HG02852 (cell line): ENCODE measurements around the gene RBM27.
"Not testable (repeated sequence)": the region's sequence is repeated elsewhere in the genome, so short reads cannot be mapped to it uniquely, and the experiment has no call there.

ENCODE experiments used
- ATAC-seq: cut with Tn5 transposase; IDR thresholded peaks from one replicate; pipeline ENCODE4 v1.9.1; 2021; ENCODE audit warnings: mild to moderate bottlenecking, moderate library complexity; ENCODE audit not compliant: unreplicated experiment

RBM27 gene

DNA sequence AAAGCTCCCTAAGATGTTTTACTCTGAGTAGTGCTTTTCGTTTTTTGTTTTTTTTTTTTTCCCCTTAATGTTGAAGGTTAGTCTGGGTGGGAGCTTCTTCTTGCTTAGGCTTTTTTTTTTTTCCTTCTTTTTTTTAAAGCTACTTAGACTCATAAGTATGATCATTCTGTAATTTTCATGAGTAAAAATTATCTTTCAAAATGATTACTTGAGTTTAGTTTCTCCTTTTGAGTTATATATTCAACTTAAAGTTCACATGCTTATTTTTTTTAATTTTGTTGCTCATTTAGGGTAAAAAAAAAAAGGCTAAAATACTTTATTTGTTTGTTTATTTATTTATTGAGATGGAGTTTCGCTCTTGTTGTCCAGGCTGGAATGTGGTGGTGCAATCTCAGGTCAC, 2.9 kb downstream of the RBM27 start:
- ATAC-seq: no peak

DNA sequence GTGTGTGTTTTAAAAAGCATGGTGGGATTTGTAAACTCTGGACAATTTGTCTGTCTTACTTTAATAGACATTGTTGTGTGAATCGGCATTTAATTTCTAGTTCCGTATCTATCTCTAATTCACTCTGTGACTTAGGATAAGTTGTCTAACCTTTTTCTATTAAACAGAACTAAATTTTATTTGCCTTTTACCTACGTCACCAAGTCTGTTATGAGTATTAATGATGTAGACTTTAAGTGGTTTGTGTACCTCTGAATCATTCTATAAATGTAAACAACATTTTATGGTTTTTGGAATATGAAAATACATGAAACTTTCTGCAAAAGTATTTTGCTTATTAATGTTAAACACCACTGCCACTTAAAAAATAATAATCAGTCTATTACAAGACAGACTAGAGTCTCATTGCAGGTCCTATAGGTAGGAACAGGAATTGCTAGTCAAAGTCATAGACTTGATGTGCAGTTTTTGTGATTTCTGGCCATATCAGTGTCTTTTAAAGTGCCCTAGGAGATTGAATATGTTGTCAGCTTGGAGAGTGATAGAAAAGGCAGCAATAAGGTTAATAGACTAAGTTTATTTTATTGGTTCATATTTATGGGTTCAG, 5.6 kb downstream of the RBM27 start:
- ATAC-seq: no peak

DNA sequence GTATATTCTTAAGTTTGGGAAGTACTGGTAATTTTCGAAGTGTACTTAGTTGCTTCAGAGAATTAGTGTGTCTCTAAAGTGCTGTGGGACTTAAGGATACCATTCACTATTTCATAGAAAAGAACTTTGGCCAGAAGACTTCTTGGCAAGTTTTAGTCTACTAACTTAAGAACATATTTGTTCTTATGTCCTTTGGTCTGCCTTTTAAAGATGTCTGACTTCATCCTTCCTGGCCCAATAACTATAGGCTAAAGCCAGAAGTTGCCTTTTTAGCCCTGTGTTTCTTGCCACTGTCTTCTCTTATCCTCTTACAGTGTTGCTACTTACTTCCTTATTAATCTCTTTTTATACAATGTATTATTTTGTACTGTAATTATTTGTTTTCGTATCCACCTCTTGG, 6.3 kb downstream of the RBM27 start:
- ATAC-seq: no peak

DNA sequence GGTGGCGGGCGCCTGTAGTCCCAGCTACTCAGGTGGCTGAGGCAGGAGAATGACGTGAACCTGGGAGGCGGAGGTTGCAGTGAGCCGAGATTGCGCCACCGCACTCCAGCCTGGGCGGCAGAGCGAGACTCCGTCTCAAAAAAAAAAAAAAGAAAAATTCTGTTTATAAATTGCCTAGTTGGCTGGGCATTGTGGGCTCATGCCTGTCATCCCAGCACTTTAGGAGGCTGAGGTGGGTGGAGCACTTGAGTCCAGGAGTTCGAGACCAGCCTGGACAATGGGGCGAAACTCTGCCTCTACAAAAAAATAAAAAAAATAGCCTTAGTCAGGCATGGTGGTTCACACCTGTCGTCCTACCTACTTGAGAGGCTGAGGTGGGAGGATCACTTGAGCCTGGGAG, 7.4 kb downstream of the RBM27 start:
- ATAC-seq: not testable (repeated sequence)

DNA sequence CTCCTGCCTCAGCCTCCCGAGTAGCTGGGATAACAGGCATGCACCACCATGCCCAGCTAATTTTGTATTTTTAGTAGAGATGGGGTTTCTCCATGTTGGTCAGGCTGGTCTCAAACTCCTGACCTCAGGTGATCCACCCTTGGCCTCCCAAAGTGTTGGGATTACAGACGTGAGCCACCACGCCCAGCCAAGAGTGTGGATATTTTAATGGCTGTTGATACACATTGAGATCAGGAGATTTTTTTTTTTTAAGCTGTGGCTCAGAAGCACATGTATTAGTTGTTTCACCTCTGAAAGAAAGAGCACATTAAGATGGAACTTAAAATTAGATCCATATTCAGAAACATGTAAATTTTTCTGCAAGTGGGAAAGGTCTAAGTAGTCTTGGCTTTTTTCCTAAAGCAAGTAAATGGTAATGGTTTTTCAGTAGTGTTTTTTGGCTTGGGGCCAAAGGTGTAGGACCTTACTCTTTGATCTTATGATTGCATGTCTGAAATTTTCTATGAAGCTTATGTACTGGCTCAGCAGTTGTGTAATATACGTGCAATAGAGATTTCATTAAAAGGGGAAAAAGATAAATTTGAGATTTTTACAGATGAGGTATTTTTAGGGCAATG, 9.9 kb downstream of the RBM27 start:
- ATAC-seq: no peak

DNA sequence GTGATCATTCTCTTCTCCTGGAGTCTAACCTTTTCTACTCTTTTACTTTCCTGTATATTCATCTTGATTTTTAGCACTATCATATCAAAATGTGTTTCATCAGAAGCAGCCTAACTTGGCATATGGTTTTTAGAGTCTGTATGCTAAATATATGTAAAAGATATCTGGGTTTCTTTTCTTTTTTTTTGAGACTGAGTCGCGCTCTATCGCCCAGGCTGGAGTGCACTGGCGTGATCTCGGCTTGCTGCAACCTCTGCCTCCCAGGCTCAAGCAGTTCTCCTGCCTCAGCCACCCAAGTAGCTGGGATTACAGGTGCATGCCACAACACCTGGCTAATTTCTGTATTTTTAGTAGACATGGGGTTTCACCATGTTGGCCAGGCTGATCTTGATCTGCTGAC, 11.5 kb downstream of the RBM27 start:
- ATAC-seq: not testable (repeated sequence)

DNA sequence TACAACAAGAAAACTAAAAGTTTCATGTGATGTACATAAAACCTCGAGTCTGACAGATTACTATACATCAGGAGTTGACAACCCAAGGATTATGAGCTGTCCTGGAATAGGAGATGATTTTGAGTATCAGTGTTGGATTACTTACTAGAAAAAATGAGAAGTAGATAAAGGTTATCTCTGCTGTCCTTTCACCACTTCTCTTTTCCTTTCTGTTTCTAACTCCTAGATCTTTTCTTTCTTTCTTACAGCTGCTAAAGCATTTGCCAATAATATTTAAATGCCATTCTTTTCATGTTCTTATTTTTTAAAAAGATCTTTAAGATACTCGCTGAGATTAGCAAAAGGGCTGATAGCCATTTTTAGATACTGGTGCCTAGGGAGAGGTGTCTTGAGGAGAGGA, 14.8 kb downstream of the RBM27 start:
- no peak for ATAC-seq

DNA sequence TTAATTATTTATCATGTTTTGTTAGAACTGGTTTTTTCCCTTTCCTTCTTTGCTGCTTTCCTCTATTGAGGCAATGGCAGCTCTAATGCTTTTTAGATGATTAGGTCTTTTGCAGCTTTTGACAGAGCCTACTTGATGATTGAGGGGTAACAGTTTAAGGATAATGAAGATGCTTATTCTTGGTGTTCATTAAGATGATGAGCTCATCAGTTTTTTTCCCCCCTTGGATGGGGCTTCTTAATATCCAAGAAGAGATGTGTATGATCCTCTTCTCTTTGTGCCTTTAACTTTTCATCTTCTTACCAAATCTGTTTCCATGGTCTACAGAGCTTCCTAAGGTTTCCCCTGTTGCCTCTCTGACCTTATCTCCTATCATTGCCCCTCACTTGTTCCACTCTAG, 15.8 kb downstream of the RBM27 start:
- ATAC-seq: no peak

DNA sequence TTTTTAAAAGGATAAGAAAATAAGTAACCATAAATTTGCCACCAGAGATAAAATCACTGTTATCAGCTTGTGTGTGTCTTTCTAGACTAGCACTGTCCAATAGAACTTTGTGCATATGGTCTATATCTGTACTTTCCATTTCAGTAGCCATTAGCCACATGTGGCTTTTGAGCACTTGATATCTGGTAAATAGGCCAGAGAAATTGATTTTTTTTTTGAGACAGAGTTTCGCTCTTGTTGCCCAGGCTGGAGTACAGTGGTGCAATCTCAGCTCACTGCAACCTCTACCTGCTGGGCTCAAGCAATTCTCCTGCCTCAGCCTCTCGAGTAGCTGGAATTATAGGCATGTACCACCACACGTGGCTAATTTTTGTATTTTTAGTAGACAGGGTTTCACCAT, 17.8 kb downstream of the RBM27 start:
- no peak for ATAC-seq

DNA sequence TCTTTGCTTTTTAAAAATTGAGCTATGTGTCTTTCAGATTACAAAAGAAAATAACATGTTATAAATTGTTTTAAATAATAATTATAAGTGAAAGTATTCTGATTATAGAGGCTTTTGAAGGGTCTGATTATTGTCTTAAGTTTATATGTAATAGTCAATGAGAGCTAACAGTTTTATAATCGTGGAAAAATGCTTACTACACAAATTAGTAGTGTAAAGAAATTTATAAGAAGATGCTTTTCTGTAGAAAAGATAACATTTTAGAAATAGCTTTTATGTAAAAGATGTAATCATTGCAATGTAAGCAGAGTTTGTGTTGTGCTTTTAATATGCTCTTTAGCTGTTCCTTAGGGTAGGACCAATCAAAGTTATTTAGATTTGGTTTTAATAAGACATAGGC, 18.6 kb downstream of the RBM27 start:
- no peak for ATAC-seq

DNA sequence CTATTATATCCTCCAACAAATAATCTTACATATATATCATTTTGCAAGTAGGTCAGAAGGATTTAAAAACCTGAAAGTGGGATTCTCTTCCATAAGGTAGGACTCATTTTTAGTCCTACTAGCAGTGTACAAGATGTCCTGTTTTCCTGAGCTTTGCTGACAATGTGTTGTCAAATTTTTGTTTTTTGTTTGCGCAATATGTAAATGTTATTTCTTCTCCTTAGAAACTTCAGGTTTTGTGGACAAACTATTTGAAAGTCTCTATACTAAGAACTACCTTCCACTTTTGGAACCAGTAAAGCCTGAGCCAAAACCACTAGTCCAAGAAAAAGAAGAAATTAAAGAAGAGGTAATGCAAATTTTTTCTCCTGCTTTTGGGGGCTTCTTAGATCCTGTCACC, 19.8 kb downstream of the RBM27 start:
- no peak for ATAC-seq

DNA sequence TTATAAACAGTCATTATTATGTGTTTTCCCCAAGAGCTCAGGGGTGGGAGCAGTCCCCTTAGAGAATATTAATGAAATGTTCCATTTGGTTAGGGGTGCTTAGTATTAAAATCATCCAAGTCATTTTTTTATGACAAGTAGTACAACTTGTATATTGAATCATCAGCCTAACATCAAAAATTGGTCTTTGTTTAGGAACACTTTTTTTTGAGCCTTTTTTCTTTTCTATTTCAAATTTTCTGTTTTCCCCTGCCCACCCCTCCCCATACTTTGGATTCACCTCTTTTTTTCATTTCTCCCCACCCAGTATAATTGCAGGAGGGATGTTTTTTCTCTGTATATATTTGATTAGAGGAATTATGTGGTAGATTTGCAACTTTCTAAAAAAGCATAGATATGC, 25.8 kb downstream of the RBM27 start:
- no peak for ATAC-seq

DNA sequence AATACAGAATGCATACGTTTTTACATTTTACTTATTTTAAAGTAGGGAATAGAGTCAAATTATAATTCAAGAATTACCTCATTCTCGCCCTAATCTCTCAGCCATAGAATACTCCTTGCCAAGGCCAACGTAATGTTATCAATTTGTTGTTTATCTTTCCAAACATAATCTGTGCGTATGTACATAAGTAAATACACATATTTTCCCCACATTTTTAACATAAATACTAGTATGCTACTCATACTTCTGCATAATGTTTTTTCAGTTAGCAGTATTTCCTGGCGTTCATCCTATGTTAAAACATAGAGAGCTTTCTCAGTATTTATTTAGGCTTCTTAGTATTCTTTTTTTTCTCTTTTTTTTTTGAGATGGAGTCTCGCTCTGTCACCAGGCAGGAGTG, 28.8 kb downstream of the RBM27 start:
- ATAC-seq: no peak

DNA sequence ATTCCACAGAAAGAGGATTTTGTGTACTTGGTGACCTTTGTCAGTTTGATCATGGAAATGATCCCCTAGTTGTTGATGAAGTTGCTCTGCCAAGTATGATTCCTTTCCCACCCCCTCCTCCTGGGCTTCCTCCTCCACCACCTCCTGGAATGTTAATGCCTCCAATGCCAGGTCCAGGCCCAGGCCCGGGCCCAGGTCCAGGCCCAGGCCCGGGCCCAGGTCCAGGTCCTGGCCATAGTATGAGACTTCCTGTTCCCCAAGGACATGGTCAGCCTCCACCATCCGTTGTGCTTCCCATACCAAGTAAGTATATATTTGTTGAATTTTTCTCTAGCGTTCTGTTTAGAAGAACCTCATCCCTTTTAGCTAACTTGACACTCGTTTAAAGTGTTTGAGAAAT, 30.0 kb downstream of the RBM27 start:
- ATAC-seq: no peak

DNA sequence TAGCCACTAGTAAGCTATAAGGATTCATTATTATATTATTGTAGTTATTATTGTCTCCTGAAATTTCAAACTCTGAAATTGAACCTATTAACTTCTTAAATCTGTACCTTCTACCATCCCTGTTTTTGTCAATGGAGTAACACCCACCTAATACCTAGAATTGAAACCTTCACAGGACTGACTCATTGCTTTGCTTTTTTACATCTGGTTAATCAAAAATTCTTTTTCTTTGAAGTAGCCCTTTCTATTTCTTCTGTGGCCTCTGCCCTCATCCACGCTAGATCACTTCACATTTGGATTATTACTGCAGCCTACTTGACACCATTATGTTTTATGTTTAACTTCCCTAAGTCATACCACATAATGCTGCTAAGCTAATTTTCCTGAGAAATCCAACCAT, 35.6 kb downstream of the RBM27 start:
- peak; percentile 56 for ATAC-seq

DNA sequence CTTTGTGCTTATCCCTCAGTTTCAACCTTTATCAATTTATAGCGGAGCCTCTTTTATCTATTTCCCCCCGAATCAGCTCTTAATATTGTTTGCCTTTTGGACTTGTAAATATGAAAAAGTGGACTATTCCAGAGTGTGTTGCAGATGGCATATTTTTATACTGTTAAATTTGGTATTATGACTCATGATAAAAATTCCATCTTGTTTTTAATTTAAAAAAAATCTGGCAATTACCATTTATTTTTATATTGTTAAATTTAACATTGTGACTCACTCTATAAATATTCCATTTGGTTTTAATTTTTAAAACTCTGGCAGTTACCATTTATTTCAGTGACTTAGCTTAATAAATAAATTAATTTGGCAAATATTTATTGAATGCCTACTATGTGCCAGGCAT, 37.5 kb downstream of the RBM27 start:
- ATAC-seq: no peak

DNA sequence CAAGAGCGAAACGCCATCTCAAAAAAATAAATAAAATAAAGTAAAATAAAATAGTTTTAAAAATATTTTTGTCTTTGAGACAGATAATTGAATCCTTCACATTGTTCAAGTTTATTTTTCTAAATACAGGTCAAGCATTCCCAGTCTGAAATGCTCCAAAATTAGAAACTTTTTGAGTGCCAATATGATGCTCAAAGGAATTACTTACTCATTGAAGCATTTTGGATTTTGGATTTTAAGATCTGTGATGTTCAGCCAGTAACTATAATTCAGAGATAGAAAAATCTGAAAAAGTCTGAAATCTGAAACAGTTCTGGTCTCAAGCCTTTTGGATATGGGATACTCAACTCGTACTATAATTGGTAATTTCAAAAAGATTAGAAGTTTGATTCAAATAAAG, 39.8 kb downstream of the RBM27 start:
- no peak for ATAC-seq

DNA sequence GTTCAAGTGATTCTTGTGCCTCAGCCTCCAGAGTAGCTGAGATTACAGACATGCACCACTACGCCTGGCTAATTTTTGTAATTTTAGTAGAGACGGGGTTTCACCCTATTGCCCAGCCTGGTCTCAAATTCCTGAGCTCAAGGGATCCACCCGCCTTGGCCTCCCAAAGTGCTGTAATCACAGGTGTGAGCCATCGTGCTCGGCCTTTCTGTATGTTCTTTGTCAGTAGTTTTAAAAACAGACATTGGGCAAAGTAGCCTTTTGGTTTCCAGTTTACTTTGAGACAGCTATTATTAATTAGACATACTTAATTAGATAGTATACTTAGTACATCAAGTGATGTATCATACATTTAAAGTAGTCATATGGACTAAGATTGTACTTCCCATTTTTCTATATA, 45.2 kb downstream of the RBM27 start:
- no peak for ATAC-seq

DNA sequence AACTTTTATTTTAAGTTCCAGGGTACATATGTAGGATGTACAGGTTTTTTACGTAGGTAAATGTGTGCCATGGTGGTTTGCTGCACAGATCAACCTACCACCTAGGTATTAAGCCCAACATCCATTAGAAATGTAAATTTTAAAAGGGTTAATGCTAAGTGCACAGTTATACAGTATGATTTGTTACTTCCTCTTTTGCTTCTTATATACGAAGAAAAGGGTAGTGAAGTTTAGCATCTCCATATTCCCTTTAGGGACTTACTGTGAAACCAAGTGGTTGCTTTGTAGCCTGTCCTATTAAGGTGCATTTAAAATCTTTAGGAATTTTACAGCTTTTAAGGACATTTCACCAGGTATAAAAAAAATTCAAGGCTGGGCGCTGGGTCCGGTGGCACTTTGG, 46.4 kb downstream of the RBM27 start:
- ATAC-seq: peak; percentile 41
